Gastroesophageal sphincter (tissue), 3 donors: ENCODE data around the gene CYP46A1.

Source experiments
- CTCF ChIP-seq, 4 experiments: fragments of 200-600 bp in 2 of 4; fragments of 450-650 bp in 2 of 4; sonication (generic) in 1 of 4; IDR thresholded peaks; one replicate each; pipeline ENCODE4 v1.5.1; 2017 to 2019; ENCODE audit warnings: antibody characterized with exemption in 4 of 4, mild to moderate bottlenecking in 2 of 4, moderate library complexity in 2 of 4
- POLR2A ChIP-seq, 2 donors: fragments of 450-650 bp; IDR thresholded peaks; one replicate each; pipeline ENCODE4 v1.6.1; 2017; ENCODE audit warnings: antibody characterized with exemption in 2 of 2, mild to moderate bottlenecking in 2 of 2, moderate library complexity in 1 of 2
- POLR2AphosphoS5 ChIP-seq: sonication (generic); formaldehyde crosslinking; IDR thresholded peaks from one replicate; pipeline ENCODE4 v1.6.1; 2017; ENCODE audit warnings: antibody characterized with exemption

GRCh38 chr14:99718811-99719192 lies 34.7 kb downstream of the CYP46A1 start:
- no peak for TF ChIP-seq CTCF (IDR thresholded peaks at IDR 0.05)
- TF ChIP-seq POLR2AphosphoS5: no peak
- TF ChIP-seq POLR2A (IDR thresholded peaks at IDR 0.05): no peak
